PC-9 (cell line): Measurements from ENCODE around the gene TCHP.

Experiments used
- EZH2 ChIP-seq: fragments of 200-600 bp; sonication (generic); IDR thresholded peaks from 2 replicates; pipeline ENCODE4 v1.8.0; 2017; ENCODE audit warnings: antibody characterized with exemption, low read depth
- TF ChIP-seq, protein P1 (sequence below): fragments of 200-600 bp; sonication (generic); conservative IDR thresholded peaks from 2 replicates; pipeline ENCODE4 v1.6.1; 2017; ENCODE audit warnings: mixed run types, antibody characterized with exemption, mild to moderate bottlenecking, moderate library complexity

DNA sequence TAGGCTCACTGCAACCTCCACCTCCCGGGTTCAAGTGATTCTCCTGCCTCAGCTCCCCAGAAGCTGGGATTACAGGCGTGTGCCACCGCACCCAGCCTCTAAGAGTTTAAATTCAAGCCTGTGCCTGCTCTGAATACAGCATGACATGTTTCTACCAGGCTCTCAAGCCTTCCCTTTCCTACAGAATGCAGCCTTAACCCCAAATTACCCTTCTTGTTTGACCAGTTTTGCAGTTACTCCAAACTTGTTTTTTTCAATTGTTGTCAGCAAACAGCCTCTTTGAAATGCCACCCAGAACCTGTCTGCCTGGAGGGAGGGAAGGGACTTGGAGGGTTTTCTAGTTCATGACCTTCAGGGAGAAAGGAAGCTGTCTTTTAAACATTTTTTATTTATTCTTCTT, 35.2 kb upstream of the TCHP start:
- no peak for TF ChIP-seq EZH2
- TF ChIP-seq, protein P1, sequence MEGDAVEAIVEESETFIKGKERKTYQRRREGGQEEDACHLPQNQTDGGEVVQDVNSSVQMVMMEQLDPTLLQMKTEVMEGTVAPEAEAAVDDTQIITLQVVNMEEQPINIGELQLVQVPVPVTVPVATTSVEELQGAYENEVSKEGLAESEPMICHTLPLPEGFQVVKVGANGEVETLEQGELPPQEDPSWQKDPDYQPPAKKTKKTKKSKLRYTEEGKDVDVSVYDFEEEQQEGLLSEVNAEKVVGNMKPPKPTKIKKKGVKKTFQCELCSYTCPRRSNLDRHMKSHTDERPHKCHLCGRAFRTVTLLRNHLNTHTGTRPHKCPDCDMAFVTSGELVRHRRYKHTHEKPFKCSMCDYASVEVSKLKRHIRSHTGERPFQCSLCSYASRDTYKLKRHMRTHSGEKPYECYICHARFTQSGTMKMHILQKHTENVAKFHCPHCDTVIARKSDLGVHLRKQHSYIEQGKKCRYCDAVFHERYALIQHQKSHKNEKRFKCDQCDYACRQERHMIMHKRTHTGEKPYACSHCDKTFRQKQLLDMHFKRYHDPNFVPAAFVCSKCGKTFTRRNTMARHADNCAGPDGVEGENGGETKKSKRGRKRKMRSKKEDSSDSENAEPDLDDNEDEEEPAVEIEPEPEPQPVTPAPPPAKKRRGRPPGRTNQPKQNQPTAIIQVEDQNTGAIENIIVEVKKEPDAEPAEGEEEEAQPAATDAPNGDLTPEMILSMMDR: no peak
